HG02763 (cell line): Measurements from ENCODE around the gene UBC.
"Not testable (repeated sequence)": the region's sequence is repeated elsewhere in the genome, so short reads cannot be mapped to it uniquely, and the experiment has no call there.

ENCODE experiments used
- ATAC-seq: cut with Tn5 transposase; IDR thresholded peaks from one replicate; pipeline ENCODE4 v1.9.1; 2021; ENCODE audit warnings: mild to moderate bottlenecking, moderate library complexity; ENCODE audit not compliant: unreplicated experiment

The UBC gene

GRCh38 chr12:124916374-124917134 lies 2.1 kb upstream of the UBC start:
- ATAC-seq: no peak

- peak; percentile 5 for ATAC-seq
Measured at GRCh38 chr12:124915239-124916236, 1.1 kb upstream of the UBC start.

- peak; percentile 23 for ATAC-seq
Measured at GRCh38 chr12:124913474-124914391, 717 bp downstream of the UBC start.

- not testable (repeated sequence) for ATAC-seq
Measured at GRCh38 chr12:124912529-124913287, 1.7 kb downstream of the UBC start.

- ATAC-seq: not testable (repeated sequence)
Measured at GRCh38 chr12:124911521-124911920, 2.9 kb downstream of the UBC start.

- no peak for ATAC-seq
Measured at GRCh38 chr12:124910561-124911478, 3.6 kb downstream of the UBC start.

- ATAC-seq: no peak
Measured at GRCh38 chr12:124909831-124910560, 4.5 kb downstream of the UBC start.

- ATAC-seq: peak; percentile 52
Measured at GRCh38 chr12:124906606-124907261, 7.7 kb downstream of the UBC start.

- no peak for ATAC-seq
Measured at GRCh38 chr12:124904306-124905098, 9.9 kb downstream of the UBC start.

GRCh38 chr12:124902916-124903315 lies 11.5 kb downstream of the UBC start:
- ATAC-seq: no peak

GRCh38 chr12:124901003-124901402 lies 13.4 kb downstream of the UBC start:
- no peak for ATAC-seq

- not testable (repeated sequence) for ATAC-seq
Measured at GRCh38 chr12:124900345-124900795, 14.1 kb downstream of the UBC start.

GRCh38 chr12:124898923-124899294 lies 15.5 kb downstream of the UBC start:
- ATAC-seq: no peak

- no peak for ATAC-seq
Measured at GRCh38 chr12:124898200-124898922, 16.1 kb downstream of the UBC start.

GRCh38 chr12:124896461-124896860 lies 18.0 kb downstream of the UBC start:
- ATAC-seq: no peak
